Effector memory CD4-positive, alpha-beta T cell (primary cell): ENCODE data around the gene CLGN.

ENCODE experiments used
- DNase-seq, 3 donors: peaks; one replicate each; pipeline ENCODE4 v3.0.0-alpha.2; 2020
- H3K27ac ChIP-seq: 2 replicates; pipeline ENCODE4 v1.7.0; 2013; ENCODE audit warnings: mild to moderate bottlenecking, low read length, moderate library complexity; ENCODE audit not compliant: insufficient read depth, poor library complexity, severe bottlenecking
- H3K27me3 ChIP-seq: replicated peaks from 2 replicates; pipeline ENCODE4 v1.7.0; 2013; ENCODE audit warnings: mild to moderate bottlenecking, low read length; ENCODE audit not compliant: insufficient read depth, control insufficient read depth, poor library complexity, severe bottlenecking
- H3K36me3 ChIP-seq: 2 replicates; pipeline ENCODE4 v1.7.0; 2013; ENCODE audit warnings: mild to moderate bottlenecking, low read length, moderate library complexity; ENCODE audit not compliant: control insufficient read depth, insufficient read depth
- H3K4me1 ChIP-seq: 2 replicates; pipeline ENCODE4 v1.7.0; 2013; ENCODE audit warnings: low read length, mild to moderate bottlenecking; ENCODE audit not compliant: control insufficient read depth, insufficient read depth, poor library complexity, severe bottlenecking
- H3K4me3 ChIP-seq: 2 replicates; pipeline ENCODE4 v1.7.0; 2013; ENCODE audit warnings: low read length, low read depth, mild to moderate bottlenecking; ENCODE audit not compliant: insufficient read depth, poor library complexity, severe bottlenecking
- H3K9me3 ChIP-seq: 2 replicates; pipeline ENCODE4 v1.7.0; 2013; ENCODE audit warnings: mild to moderate bottlenecking, low read length, moderate library complexity; ENCODE audit not compliant: control insufficient read depth

Gene CLGN

GRCh38 chr4:140359562-140360427, 67.7 kb downstream of the CLGN start:
- no peaks in the 10 kb centered on the region for H3K36me3 ChIP-seq
- no peak overlapping the region for H3K27ac ChIP-seq
- no peaks in the 10 kb centered on the region for H3K27me3 ChIP-seq
- peak; percentile 22 to 64 (median 40) for DNase-seq
- H3K9me3 ChIP-seq = no peaks in the 10 kb centered on the region
- no peak overlapping the region for H3K4me3 ChIP-seq
- no peaks in the 10 kb centered on the region for H3K4me1 ChIP-seq

- no peaks in the 10 kb centered on the region for H3K36me3 ChIP-seq
- no peaks in the 10 kb centered on the region for H3K4me1 ChIP-seq
- H3K27ac ChIP-seq = no peak overlapping the region
- H3K9me3 ChIP-seq = no peaks in the 10 kb centered on the region
- H3K4me3 ChIP-seq = no peak overlapping the region
- DNase-seq = no peak
- no peaks in the 10 kb centered on the region for H3K27me3 ChIP-seq
Measured at GRCh38 chr4:140358281-140358680, 69.2 kb downstream of the CLGN start.

GRCh38 chr4:140357868-140358267, 69.6 kb downstream of the CLGN start:
- H3K36me3 ChIP-seq = no peaks in the 10 kb centered on the region
- no peak for DNase-seq
- H3K27ac ChIP-seq = no peak overlapping the region
- H3K4me3 ChIP-seq = no peak overlapping the region
- no peaks in the 10 kb centered on the region for H3K9me3 ChIP-seq
- no peaks in the 10 kb centered on the region for H3K27me3 ChIP-seq
- H3K4me1 ChIP-seq = no peaks in the 10 kb centered on the region

GRCh38 chr4:140355288-140355687, 72.2 kb downstream of the CLGN start:
- Histone ChIP-seq H3K27ac (no peak overlapping the region), H3K4me3 (no peak overlapping the region), H3K9me3 (no peaks in the 10 kb centered on the region), H3K27me3 (no peaks in the 10 kb centered on the region), H3K36me3 (no peaks in the 10 kb centered on the region), H3K4me1 (no peaks in the 10 kb centered on the region)
- DNase-seq = no peak

DNA sequence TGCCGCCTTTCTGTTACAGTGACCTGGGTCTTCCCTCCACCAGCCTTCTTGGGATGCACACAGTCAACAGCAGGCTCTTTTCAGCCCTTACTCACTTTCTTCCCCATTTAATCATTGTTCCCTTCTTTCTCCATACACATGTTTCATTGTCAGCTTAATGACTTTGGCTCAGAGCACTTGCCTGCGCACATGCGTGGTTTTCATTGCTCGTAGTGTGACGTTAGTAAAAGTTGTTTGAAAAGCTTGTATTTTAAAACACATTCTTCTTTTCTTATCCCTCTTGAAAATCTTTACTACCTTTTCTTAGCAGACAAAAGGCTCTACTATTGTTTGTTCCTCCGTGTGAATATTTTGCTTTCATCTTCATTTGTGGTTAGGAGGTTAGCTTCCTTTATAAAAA, 73.7 kb downstream of the CLGN start:
- H3K27ac ChIP-seq = no peak overlapping the region
- H3K4me3 ChIP-seq = no peak overlapping the region
- no peak for DNase-seq
- H3K4me1 ChIP-seq = no peaks in the 10 kb centered on the region
- H3K36me3 ChIP-seq = no peaks in the 10 kb centered on the region
- H3K9me3 ChIP-seq = no peaks in the 10 kb centered on the region
- no peaks in the 10 kb centered on the region for H3K27me3 ChIP-seq

DNA sequence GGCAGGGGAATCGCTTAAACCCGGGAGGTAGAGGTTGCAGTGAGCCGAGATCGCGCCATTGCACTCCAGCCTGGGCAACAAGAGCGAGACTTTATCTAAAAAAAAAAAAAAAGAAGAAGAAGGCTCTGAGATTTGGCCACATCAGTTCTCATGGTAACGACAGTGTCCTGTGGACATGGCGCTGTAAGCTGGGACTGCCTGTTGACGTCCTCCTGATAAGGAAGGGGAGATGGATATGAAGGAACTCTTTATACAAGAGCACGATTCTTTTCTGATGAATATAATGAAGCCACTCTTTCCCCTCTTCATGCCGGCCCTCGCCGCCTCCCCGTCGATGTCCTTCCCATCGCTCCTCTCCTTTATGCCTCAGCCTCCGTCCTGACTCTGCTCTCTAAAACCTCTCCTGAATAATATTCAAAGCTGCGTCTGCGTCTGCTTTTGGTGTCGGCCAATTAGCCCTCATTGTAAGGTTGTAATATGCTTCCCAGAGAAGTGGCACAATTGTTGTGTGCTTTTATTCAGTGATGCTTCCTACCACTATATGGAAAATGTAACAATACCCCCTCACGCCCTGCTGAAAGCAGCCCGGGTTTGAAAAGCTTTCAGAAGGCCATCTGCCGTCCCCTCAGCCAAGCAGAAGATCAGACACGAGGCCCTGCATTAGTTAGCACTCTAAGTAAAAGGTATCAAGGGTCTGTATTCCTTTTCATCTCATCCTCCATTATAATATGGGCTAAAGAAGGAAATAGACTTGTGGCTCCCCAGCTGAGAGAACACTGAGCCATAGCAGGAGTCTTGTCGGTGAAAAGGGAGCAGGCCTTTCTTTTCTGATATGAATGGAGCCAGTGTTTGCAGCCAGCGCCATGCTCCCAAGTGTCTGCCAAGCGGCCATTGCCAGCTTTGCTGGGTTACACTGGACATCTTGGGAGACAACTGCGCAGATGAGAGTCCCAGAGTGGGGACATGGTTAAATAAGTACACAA, 76.1 kb downstream of the CLGN start:
- H3K9me3 ChIP-seq = no peaks in the 10 kb centered on the region
- H3K4me3 ChIP-seq = no peak overlapping the region

DNA sequence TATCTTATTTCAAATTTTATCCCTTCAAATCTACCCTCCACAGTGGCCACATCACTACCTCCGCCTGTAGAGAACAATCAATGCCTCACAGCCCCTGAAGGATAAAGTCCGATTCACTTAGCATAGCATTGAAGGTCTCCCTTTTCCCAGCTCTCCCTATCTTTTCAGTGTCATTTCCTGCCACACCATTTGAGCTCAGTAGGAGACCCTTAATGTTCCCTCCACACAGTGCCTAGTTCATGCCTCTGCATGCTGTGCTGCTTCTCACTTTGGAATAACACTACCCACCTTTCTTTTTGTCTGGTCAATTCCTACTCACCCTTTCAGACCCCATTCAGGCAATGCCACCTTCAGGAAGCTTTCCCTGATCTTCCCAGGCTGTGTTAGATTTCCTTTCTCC, 77.6 kb downstream of the CLGN start:
- Histone ChIP-seq H3K36me3 (no peaks in the 10 kb centered on the region), H3K27ac (no peak overlapping the region), H3K4me1 (no peaks in the 10 kb centered on the region), H3K9me3 (no peaks in the 10 kb centered on the region), H3K4me3 (no peak overlapping the region), H3K27me3 (no peaks in the 10 kb centered on the region)
- no peak for DNase-seq

More for the DNA sequence above, 76.1 kb downstream of the CLGN start:
- Histone ChIP-seq H3K27me3 (no peaks in the 10 kb centered on the region), H3K4me1 (no peaks in the 10 kb centered on the region), H3K27ac (no peak overlapping the region), H3K36me3 (no peaks in the 10 kb centered on the region)
- DNase-seq = no peak

DNA sequence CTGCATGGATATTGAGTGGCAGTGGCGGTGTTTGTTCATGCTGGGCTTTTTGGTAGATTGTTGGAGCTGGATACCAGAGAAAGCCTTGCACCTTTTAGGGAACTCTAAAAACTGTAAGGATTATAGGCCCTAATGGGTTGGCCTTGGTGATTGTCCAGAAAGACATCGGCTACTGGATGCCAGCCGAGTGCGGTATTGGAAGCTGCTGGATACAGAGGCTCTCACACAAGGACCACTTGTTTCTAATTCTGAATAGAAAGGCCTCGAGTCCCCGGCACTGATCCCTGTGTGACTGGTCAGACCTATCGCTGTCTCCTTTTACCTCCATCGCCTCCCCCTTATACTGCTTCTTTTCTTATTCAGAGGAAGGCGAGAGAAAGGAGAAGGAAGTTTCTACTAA, 81.3 kb downstream of the CLGN start:
- no peak for DNase-seq
- no peaks in the 10 kb centered on the region for H3K36me3 ChIP-seq
- H3K9me3 ChIP-seq = no peaks in the 10 kb centered on the region
- no peaks in the 10 kb centered on the region for H3K27me3 ChIP-seq
- H3K4me3 ChIP-seq = no peak overlapping the region
- no peaks in the 10 kb centered on the region for H3K4me1 ChIP-seq
- H3K27ac ChIP-seq = no peak overlapping the region

DNA sequence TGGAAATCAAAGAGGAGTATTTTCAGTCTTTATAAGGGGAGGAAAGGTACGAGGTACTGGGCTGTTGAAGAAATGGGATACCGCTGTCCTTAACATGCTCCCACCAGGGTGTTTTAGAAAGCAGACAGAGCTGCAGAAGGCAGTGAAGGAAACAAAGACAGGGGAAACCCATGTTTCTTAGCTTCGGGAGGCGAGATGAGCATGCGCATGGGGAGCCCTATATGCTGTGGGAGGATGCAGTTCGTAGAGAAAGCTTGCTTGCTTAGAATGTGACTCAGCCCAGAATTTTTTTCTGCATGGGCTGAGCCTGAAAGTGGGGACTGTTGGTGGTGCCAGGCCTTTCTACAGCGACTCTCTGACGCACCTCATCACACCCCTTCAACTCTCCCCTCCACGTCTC, 82.8 kb downstream of the CLGN start:
- DNase-seq = no peak
- no peaks in the 10 kb centered on the region for H3K36me3 ChIP-seq

DNA sequence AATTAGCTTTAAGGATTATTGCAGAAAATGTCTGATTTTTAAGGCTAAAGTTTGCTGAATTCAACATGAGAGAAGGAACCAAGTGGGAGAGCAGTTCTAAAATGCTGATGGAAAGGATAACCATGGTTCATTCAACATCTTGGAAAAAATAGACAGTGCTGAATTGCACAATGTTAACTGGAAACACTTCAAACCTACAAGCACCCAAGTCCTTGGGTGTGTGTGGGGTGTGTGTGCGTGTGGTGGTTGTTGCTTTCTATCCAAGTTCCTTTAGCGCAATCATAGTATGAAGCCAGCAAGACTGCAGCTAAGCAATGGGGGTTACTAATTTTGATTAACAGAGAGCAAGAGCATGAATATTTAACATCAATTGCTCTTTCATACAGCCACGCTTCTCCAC, 83.3 kb downstream of the CLGN start:
- Histone ChIP-seq H3K27ac (no peak overlapping the region), H3K4me1 (no peaks in the 10 kb centered on the region), H3K27me3 (no peaks in the 10 kb centered on the region), H3K4me3 (no peak overlapping the region), H3K9me3 (no peaks in the 10 kb centered on the region), H3K36me3 (no peaks in the 10 kb centered on the region)
- no peak for DNase-seq

More for the DNA sequence above, 82.8 kb downstream of the CLGN start:
- no peaks in the 10 kb centered on the region for H3K9me3 ChIP-seq
- no peak overlapping the region for H3K4me3 ChIP-seq
- no peaks in the 10 kb centered on the region for H3K27me3 ChIP-seq
- no peak overlapping the region for H3K27ac ChIP-seq
- no peaks in the 10 kb centered on the region for H3K4me1 ChIP-seq
